Measurements from ENCODE around the gene RINT1. TPM values are rescaled to one million over a fixed set of nuclear protein-coding genes. Genes with fewer than 3 reads are reported as not detected.

The RINT1 gene
- total RNA-seq, 2 experiments from 2014 or later = 21.7 to 22.5 TPM

DNA sequence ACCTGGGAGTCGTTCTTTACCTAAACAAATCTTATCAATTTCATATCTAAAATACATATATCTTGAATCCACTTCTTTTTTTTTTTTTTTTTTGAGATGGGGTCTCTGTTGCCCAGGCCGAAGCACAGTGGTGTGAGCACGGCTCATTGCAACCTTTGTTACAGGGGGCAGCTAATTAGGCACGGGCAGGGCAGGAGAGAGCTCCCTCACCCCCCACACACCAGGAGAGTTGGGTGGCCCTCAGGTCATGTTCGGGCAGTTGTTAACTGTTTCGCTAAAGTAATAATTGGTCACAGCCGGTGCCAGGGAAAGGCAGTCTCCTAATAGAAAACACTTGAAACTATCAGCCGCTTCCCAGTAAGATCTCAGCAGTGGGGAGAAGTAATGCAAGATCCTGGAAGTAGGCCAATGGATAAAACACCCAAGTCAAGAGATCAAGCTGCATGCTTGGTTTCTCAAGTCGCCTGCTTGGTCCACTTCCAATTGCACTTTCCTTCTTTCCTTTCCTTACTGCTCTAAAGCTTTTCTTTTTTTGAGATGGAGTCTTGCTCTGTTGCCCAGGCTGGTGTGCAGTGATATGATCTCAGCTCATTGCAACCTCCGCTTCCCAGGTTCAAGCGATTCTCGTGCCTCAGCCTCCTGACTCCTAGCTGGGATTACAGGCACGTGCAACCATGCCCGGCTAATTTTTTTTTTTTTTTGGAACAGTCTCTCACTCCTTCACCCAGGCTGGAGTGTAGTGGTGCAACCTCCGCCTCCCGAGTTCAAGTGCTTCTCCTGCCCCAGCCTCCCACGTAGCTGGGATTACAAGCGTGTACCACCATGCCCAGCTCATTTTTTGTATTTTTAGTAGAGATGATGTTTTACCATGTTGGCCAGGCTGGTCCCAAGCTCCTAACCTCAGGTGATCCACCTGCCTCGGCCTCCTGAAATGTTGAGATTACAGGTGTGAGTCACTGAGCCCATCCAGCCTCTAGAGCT lies 70.6 kb downstream of the RINT1 start:
- TF ChIP-seq, protein P1, sequence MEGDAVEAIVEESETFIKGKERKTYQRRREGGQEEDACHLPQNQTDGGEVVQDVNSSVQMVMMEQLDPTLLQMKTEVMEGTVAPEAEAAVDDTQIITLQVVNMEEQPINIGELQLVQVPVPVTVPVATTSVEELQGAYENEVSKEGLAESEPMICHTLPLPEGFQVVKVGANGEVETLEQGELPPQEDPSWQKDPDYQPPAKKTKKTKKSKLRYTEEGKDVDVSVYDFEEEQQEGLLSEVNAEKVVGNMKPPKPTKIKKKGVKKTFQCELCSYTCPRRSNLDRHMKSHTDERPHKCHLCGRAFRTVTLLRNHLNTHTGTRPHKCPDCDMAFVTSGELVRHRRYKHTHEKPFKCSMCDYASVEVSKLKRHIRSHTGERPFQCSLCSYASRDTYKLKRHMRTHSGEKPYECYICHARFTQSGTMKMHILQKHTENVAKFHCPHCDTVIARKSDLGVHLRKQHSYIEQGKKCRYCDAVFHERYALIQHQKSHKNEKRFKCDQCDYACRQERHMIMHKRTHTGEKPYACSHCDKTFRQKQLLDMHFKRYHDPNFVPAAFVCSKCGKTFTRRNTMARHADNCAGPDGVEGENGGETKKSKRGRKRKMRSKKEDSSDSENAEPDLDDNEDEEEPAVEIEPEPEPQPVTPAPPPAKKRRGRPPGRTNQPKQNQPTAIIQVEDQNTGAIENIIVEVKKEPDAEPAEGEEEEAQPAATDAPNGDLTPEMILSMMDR (IDR thresholded peaks at IDR 0.05) = no peak
- Mint-ChIP-seq H3K4me1 (ENCODE audit: low read depth) (no peaks in the 10 kb centered on the region), H3K4me3 (no peak overlapping the region), H3K36me3 (ENCODE audit: low read depth) (no peaks in the 10 kb centered on the region), H3K27ac (no peak overlapping the region), H3K9me3 (no peaks in the 10 kb centered on the region), H3K27me3 (peaks cover 4% of the 10 kb centered on the region)
- ATAC-seq = no peak
- ChIA-PET POLR2A (no interaction called here), CTCF (interaction anchor here (1.9 kb wide), 1 partner anchor 8 kb away, joined by 4 read pairs; no protein-coding TSS in a partner anchor)
- DNase-seq = no peak
- intact Hi-C loops (cut with micrococcal nuclease) = no loop called here

DNA sequence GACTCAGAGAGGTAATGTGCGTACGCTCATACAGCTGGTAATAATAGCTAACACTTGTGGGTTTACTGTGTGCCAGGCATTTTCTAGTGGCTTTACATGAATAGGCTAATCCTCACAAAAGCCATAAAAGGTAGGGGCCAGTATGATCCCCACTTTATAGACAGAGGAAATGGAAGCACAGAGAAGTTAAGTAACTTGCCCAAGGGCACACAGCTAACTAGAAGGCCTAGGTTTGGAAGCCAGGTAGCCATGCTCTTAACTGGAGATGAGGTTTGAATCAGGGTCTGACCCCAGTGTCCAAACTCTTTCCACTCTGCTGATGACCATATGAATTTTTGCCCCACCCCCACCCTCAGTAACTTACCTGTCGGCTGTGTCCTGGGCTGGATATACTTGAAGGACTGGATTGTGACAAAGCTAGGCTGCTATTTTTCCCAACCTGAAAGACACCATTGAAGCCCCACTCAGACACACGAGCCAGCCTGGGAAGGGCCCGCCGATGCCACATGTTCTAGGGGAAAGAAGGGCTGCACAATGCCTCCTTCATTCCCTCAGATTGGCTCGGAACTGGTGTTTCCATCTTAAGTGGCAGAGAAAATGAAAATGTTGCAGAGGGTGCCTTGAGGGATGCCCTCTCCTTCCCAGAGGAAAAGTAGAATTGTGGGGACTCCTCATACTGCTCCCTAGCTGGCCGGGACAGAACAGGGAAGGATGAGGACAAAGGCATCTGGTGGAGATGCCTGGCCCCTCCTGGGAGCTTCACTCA lies 78.3 kb downstream of the RINT1 start:
- POLR2A ChIA-PET = no interaction called here

DNA sequence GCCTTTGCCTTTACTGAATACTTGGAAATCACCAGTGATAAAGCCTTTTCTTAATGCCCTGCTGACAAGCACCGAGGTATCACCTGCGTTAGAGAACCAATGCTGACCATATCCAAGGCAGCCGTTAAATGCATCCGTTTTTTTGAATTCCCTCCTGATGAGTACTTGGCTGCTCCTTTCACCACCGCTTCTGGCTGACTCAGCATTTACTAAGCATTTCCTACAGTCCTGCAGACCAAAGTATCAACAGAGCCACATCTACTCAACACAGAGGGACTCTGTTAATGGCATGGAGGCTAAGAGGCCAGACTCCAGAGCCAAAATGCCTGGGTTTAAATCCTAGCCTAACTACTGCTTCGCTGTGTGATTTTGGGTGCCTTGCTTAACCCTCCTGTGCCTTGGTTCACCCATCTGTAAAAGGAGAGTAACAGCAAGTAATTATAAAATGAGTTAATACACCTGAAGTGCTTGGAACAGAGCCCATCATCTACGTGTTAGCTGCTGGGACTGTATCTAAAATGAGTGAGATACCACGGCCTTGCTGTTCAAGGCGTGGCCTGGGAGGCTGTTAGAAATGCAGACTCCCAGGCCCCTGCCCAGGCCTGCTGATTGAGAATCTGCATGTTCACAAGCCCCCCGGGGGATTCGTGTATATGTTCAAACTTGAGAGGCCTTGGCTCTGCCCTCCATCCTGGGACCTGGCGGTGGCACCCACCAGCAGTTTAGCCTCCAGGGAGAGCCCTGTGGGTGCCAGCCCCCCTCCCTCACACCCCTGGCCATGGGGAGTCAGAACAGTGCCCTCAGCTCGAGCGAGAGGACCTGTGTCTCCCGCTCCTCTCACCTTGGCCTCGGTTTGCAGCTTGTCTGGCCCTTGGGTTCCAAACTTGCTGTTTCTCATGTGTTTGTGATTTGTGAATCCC lies 80.1 kb downstream of the RINT1 start:
- ChIA-PET POLR2A (no interaction called here), CTCF (no interaction called here)
- no peaks in the 10 kb centered on the region for H3K27me3 Mint-ChIP-seq
- peaks cover 7% of the 10 kb centered on the region for H3K36me3 Mint-ChIP-seq (ENCODE audit: low read depth)
- TF ChIP-seq, protein P1 (IDR thresholded peaks at IDR 0.05) = no peak
- H3K4me3 Mint-ChIP-seq = no peak overlapping the region
- DNase-seq (no peak), ATAC-seq (no peak)
- no peaks in the 10 kb centered on the region for H3K9me3 Mint-ChIP-seq
- intact Hi-C loops (cut with micrococcal nuclease) = no loop called here
- H3K4me1 Mint-ChIP-seq (ENCODE audit: low read depth) = no peaks in the 10 kb centered on the region
- no peak overlapping the region for H3K27ac Mint-ChIP-seq

More for the DNA sequence above, 78.3 kb downstream of the RINT1 start:
- peaks cover 7% of the 10 kb centered on the region for H3K36me3 Mint-ChIP-seq (ENCODE audit: low read depth)
- no peak overlapping the region for H3K4me3 Mint-ChIP-seq
- intact Hi-C loops (cut with micrococcal nuclease) = no loop called here
- TF ChIP-seq, protein P1 (IDR thresholded peaks at IDR 0.05) = no peak
- no peaks in the 10 kb centered on the region for H3K27me3 Mint-ChIP-seq
- H3K27ac Mint-ChIP-seq = no peak overlapping the region
- no peaks in the 10 kb centered on the region for H3K9me3 Mint-ChIP-seq
- DNase-seq (no peak), ATAC-seq (no peak)
- CTCF ChIA-PET = no interaction called here
- H3K4me1 Mint-ChIP-seq (ENCODE audit: low read depth) = no peaks in the 10 kb centered on the region

DNA sequence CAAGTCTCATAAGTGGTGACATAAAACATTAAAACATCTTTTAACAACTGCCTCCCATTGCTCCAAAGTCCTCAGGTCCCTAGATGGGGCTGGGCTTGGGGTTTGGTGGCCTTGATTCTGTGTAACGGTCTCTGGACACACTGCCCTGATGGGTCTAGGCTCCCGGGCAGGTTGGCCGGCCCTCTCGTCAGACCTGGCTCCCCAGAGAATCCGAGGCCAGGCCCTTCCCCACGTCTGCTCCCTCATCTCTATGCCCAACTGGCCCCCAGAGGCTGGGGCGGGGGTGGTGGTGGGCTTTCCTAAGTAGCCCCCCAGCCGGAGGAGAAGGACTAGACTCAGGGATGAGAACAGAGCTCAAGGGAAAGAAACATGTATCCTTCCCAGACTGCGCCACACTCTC lies 80.8 kb downstream of the RINT1 start:
- intact Hi-C loops (cut with micrococcal nuclease) = no loop called here
- POLR2A ChIA-PET = no interaction called here
- TF ChIP-seq, protein P1 (IDR thresholded peaks at IDR 0.05) = no peak
- Mint-ChIP-seq H3K27ac (no peak overlapping the region), H3K4me3 (no peak overlapping the region), H3K27me3 (no peaks in the 10 kb centered on the region), H3K4me1 (ENCODE audit: low read depth) (no peaks in the 10 kb centered on the region), H3K9me3 (no peaks in the 10 kb centered on the region), H3K36me3 (ENCODE audit: low read depth) (peaks cover 7% of the 10 kb centered on the region)
- ATAC-seq = no peak
- no peak for DNase-seq
- CTCF ChIA-PET = no interaction called here
